DMS153 treated with DMSO at 0.1 percent for 48 hours (cell line): ENCODE data around the gene SCGB1D4.

Experiments used
- DNase-seq: peaks from one replicate; lab custom pipeline; 2025; ENCODE audit not compliant: unreplicated experiment; lab: John Stamatoyannopoulos, UW

The SCGB1D4 gene

DNA sequence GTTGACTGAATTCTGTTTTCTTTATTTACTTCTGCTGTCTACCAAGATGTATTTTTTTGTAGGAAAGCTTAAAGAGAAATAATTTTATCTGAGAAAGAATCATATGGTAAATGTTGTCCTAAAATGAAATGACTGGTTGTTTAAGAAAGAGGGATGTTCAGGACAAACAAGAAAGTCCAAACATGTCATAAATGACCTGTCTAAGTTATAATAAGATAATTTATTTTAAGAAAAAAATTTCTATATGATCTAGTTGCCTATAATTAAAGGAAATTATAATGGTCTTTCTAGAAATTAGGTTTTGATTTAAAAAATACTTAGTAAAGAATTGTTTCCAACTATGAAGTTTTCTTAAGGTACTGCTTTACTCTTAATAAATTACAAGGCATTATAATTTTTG lies 18.4 kb downstream of the SCGB1D4 start:
- DNase-seq, result no peak

DNA sequence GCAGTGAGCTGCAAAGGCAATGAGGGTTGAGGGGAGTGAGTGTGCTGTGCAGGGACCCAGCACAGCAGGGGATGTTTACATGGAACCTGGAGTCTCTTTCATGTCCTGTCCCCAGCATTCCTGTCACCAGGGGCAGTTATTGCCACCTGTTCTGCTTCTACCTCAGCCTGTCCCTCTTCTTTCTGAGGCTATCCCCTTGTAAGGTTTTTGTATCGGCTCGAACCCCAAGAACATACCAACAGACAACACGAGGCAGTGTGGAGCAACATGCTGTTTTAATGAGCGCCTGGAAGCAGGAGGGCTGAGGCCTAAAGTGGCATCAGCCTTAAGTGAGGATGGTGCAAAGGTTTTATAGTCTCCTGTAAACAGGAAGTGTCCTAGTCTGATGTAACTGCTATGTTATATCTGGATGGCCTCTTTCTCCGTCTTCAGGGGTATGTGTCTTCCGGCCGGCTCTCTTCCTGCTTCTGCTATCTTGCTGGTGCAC lies 25.0 kb downstream of the SCGB1D4 start:
- DNase-seq, result no peak

DNA sequence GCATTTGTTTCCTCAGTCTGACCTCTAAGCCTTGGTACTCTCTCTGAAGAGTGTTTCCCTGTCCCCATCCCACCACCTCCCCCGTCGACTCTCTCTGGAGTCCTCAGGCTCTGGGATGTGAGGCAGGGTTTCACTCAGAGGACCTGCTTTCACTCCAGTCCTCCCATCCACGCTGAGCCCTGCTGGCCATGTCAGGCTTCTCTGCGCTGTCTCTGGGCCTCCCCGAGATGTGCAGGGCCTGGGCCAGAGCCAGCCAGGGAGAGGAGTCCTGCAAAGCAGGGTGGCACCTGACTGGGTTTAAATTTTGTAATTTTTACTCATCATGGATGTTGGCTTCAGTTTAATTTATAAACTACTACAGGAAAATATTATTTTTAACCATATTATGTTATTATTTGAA lies 25.6 kb downstream of the SCGB1D4 start:
- no peak for DNase-seq

DNA sequence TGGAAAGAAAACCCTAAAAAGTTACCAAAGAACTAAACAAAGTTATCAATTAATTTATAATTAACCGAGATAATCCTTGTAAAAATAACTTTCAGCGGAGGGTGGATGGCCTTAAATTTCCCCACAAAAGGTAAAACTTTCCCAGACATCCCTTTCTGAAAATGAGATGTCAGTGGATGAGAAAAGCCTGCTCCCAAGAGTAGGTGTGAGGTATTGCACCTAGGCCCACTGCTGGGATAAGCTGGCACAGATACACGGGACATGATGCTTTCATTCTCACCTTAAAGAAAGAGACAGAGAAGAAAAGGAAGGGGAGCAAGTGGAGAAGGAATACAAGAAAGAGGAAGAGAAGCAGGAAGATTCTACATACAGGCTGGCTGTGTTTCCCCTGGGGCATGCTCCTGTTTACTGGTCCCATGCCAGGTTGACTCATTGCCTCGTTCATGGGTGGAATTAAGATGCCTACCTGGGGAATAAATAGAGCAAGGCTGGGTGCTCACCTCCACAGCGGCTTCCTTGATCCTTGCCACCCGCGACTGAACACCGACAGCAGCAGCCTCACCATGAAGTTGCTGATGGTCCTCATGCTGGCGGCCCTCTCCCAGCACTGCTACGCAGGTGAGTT lies 29.1 kb downstream of the SCGB1D4 start, which contains the start of gene SCGB2A2:
TSS of gene SCGB2A2 (plus strand) at position 505 of the 625 bp plus-strand sequence. CDS start at position 564, 59 bp downstream.
- no peak for DNase-seq

DNA sequence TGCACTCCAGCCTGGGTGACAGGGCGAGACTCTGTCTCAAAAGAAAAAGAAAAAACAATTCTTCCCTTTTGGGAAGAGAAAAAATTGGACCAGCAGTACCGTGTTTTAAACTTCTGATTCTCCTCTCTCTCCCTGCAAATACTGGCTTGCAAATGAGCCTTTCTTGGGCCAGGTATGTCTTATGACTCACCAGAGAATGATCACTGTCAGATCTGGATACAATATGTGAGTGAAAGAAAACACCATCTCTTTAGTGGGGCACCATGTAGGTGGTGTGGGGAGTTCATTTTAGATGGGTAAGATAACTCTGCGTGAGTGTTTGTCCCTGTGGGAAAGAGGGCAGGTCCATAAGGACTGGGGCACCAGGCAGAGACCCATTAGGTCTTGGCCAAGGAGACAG lies 31.3 kb downstream of the SCGB1D4 start:
- DNase-seq, result no peak

DNA sequence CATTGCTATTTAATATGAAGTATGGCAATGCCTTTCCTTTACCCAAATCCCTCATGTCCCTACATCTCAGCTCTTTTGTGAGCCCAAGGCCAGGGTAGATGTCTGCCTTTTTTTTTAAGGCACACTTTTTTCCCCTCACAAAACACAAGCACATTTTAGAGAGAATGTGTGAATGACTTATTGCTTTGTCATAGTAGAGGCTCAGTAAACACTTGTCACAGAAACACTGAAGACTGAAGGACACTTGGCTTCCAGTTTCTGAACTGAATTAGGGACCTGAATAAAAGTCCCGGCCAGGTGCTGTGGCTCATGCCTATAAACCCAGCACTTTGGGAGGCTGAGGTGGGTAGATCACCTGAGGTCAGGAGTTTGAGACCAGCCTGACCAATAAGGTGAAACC lies 31.8 kb downstream of the SCGB1D4 start:
- no peak for DNase-seq

DNA sequence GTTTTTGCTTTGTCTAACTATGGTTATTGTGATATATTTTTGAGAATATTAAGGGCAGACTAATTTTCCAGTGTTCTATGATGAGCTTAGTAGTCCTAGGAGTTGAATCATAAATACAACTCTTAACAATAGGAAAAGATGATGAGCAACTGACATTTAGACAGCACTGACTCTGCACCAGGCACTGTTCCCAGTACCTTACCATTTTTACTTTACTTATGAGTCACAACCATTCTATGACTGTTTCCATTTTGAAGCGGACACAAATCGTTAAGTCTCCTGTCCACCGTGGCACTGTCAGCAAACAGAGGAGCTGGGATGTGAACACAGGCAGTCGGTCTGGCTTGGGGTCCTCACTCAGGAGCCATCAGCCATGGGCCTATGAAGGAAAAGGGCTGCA lies 32.3 kb downstream of the SCGB1D4 start:
- DNase-seq, result no peak

DNA sequence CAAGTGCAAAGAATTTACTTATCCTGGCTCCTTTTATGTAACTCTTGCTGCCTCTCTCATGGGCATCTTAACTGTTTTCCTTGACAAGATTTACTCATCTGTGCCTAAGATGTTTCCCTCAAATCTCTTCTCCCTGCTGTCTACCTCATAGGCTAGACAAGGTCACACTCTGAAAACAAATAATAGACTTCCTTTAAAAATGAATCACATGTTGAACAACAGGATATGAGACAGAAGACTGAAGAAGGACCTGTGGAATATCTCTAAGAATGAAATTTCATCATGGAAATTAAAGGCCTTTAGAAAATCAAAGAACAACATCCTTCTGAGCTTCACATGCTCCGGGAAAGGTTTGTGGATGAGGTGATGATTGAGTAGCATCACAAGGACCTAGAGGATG lies 34.9 kb downstream of the SCGB1D4 start:
- no peak for DNase-seq

DNA sequence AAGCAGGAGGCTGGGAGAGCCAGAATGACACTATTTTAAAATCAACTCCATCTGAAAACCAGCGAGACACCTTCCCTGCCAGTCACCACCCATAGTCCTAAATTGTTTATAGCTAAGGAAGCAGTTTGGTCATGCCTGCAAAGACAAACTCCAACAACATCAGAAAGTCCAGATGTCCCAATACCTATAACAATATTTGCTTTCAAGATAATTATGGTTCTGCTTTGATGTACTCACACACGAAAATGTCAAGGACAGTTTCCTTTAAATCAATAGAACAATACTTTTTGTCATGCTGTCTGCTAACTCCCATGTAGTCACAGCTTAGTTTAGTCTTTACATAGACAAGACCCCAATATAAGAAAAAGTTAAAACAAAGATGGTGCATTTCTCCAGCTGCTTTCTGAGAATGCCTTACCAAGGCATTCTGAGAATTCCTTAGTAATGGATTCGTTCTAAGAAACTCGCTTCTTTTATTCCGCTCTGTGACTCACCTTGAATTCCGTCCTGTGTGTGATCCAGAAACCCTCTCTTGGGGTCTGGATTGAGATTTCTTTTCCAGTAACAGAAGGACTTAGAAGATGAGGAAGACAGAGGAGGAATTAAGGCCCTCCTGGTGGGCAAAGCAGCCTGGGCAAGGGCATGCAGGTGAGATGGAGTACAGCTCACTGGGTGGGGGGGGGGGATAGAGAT lies 38.5 kb downstream of the SCGB1D4 start:
- DNase-seq, result no peak

DNA sequence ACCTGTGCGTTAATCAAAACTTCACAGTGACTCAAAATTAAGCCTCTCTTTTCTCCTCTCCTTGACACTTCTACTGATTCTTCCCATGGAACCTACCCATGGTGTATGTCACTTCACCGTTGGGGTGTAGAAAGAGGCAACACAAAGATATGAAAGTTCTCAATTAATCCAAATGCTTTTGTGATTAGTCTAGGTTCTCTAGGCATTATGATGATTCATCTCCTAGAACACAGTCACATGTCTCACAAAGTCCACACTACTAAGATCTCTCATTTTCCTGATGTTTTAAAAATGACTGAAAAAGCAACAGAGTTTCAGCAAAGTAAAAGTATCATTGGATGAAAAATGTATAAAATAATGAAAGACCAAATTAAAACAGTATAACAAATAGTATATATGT lies 42.6 kb downstream of the SCGB1D4 start:
- DNase-seq, result no peak

DNA sequence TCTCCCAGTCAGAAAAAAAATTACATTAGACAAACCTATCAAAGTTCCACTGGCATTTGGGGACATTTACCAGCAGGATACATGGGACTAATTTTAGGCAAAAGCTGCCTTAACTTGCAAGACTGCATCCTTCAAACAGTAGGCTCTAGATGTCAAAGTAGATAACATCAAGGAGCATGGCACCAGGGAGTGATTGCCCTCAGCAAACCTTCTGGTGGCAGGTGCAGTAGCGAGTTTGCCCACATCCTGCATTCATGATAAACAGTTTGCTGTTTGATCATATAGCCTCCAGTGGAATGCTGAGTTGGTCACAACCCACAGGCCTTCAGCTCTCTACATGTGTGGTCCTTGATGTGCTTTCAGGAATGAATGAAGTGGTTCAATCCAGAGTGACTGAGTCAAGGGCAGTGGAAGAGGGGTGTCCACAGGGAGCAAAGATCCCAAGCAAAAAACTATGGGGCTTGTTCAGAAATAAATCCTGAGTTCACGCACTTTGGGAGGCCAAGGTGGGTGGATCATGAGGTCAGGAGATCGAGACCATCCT lies 44.8 kb downstream of the SCGB1D4 start:
- no peak for DNase-seq

DNA sequence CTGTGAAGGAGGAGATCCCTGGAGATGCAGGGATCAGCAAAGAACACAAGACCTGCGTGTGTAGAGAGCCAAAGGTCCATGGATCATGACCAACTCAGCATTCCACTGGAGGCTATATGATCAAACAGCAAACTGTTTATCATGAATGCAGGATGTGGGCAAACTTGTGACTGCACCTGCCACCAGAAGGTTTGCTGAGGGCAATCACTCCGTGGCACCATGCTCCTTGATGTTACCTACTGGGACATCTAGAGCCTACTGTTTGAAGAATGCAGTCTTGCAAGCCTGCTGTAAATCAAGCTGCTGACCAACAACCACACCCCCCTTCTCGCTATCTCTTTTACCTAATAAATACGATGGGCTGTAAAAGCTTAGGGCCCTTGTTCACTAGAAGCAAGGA lies 47.2 kb downstream of the SCGB1D4 start:
- DNase-seq, result no peak
